IMR-90 (cell line): Measurements from ENCODE around the gene ZNF766. TPM values are rescaled to one million over a fixed set of nuclear protein-coding genes. Genes with fewer than 3 reads are reported as not detected.

Experiments used
- ATAC-seq: fragments of 200-7000 bp; cut with Tn5 transposase; 2 replicates; pipeline ENCODE4 v1.9.1; 2020; ENCODE audit warnings: low read depth, mild to moderate bottlenecking, moderate library complexity
- BruUV-seq: library from RNA; stranded (reverse); fragments of 400-500 nt; replicated peaks from 2 replicates; lab custom pipeline; 2021; lab: Mats Ljungman, UMichigan
- CTCF ChIA-PET: fragments of 300-600 bp; formaldehyde crosslinking; extraction: SDS; loops from one replicate; lab custom pipeline; 2021; ENCODE audit warnings: antibody characterized with exemption; lab: Yijun Ruan, JAX
- POLR2A ChIA-PET: fragments of 300-600 bp; sonication (Branson Sonifier 250); formaldehyde crosslinking; loops from one replicate; lab custom pipeline; 2022; ENCODE audit warnings: antibody characterized with exemption; ENCODE audit not compliant: unreplicated experiment; lab: Charles Lee
- DNase-seq: peaks from one replicate; pipeline ENCODE4 v3.0.0; 2013
- H2AFZ ChIP-seq: replicated peaks from 2 replicates; pipeline ENCODE3; 2013; ENCODE audit warnings: low read length, mild to moderate bottlenecking; ENCODE audit not compliant: poor library complexity
- H2AK5ac ChIP-seq: 2 replicates; pipeline ENCODE4 v1.6.1; 2013; ENCODE audit warnings: low read depth, low read length, inconsistent platforms
- H2AK9ac ChIP-seq: replicated peaks from 2 replicates; pipeline ENCODE3; 2013; ENCODE audit warnings: mild to moderate bottlenecking, low read depth, low read length, moderate library complexity; ENCODE audit not compliant: poor library complexity
- H2BK120ac ChIP-seq: 2 replicates; pipeline ENCODE4 v1.6.1; 2013; ENCODE audit warnings: low read depth, low read length, inconsistent platforms
- H2BK15ac ChIP-seq: 3 replicates; pipeline ENCODE4 v1.6.1; 2013; ENCODE audit warnings: low read depth, low read length, inconsistent platforms
- H2BK20ac ChIP-seq: 2 replicates; pipeline ENCODE4 v1.6.1; 2013; ENCODE audit warnings: low read depth, mild to moderate bottlenecking, inconsistent platforms, low read length, moderate library complexity
- H2BK5ac ChIP-seq: 2 replicates; pipeline ENCODE4 v1.6.1; 2013; ENCODE audit warnings: mild to moderate bottlenecking, low read depth, low read length, inconsistent platforms; ENCODE audit not compliant: poor library complexity, severe bottlenecking
- H3K14ac ChIP-seq: replicated peaks from 2 replicates; pipeline ENCODE4 v1.6.1; 2013; ENCODE audit warnings: low read depth, low read length, inconsistent platforms
- H3K18ac ChIP-seq: 2 replicates; pipeline ENCODE4 v1.6.1; 2013; ENCODE audit warnings: low read depth, low read length, control low read depth
- H3K23ac ChIP-seq: 2 replicates; pipeline ENCODE4 v1.6.1; 2013; ENCODE audit warnings: low read depth, low read length, inconsistent platforms
- H3K27ac ChIP-seq: 2 replicates; pipeline ENCODE4 v1.5.1; 2013; ENCODE audit warnings: mild to moderate bottlenecking, control low read depth, low read length; ENCODE audit not compliant: insufficient read depth
- H3K27me3 ChIP-seq: 2 replicates; pipeline ENCODE4 v1.6.1; 2013; ENCODE audit warnings: low read length; ENCODE audit not compliant: control insufficient read depth, insufficient read depth
- H3K36me3 ChIP-seq: 2 replicates; pipeline ENCODE4 v1.6.1; 2013; ENCODE audit warnings: low read length, mixed read lengths; ENCODE audit not compliant: control insufficient read depth, insufficient read depth
- H3K4ac ChIP-seq: 2 replicates; pipeline ENCODE4 v1.6.1; 2013; ENCODE audit warnings: low read depth, low read length, inconsistent platforms
- H3K4me1 ChIP-seq: 2 replicates; pipeline ENCODE4 v1.6.1; 2013; ENCODE audit warnings: low read length, mixed read lengths; ENCODE audit not compliant: control insufficient read depth, insufficient read depth
- H3K4me2 ChIP-seq: 2 replicates; pipeline ENCODE4 v1.6.1; 2013; ENCODE audit warnings: low read depth, mild to moderate bottlenecking, control low read depth, low read length, moderate library complexity
- H3K4me3 ChIP-seq: 2 replicates; pipeline ENCODE4 v1.5.1; 2013; ENCODE audit warnings: low read depth, mild to moderate bottlenecking, control low read depth, low read length, moderate library complexity; ENCODE audit not compliant: insufficient read depth
- H3K56ac ChIP-seq: 2 replicates; pipeline ENCODE4 v1.6.1; 2013; ENCODE audit warnings: low read length, inconsistent platforms; ENCODE audit not compliant: insufficient read depth; ENCODE audit errors: extremely low read depth
- H3K79me1 ChIP-seq, 2 experiments: 2 replicates each; pipeline ENCODE4 v1.6.1; 2013; ENCODE audit warnings: low read length in 2 of 2, inconsistent platforms in 1 of 2, low read depth in 1 of 2
- H3K9ac ChIP-seq: 2 replicates; pipeline ENCODE4 v1.6.1; 2013; ENCODE audit warnings: low read depth, low read length, control low read depth
- H3K9me1 ChIP-seq: 2 replicates; pipeline ENCODE4 v1.6.1; 2013; ENCODE audit warnings: low read length, inconsistent platforms; ENCODE audit not compliant: insufficient read depth
- H3K9me3 ChIP-seq: 2 replicates; pipeline ENCODE4 v1.6.1; 2013; ENCODE audit warnings: low read length; ENCODE audit not compliant: control insufficient read depth, insufficient read depth
- H4K20me1 ChIP-seq: 2 replicates; pipeline ENCODE4 v1.6.1; 2013; ENCODE audit warnings: low read length, inconsistent platforms; ENCODE audit not compliant: insufficient read depth
- H4K5ac ChIP-seq: 2 replicates; pipeline ENCODE4 v1.6.1; 2013; ENCODE audit warnings: mild to moderate bottlenecking, low read depth, low read length, control low read depth
- H4K8ac ChIP-seq, 2 experiments: 2 replicates each; pipeline ENCODE4 v1.6.1; 2013; ENCODE audit warnings: low read depth in 2 of 2, low read length in 2 of 2, control low read depth in 1 of 2, inconsistent platforms in 1 of 2
- H4K91ac ChIP-seq: 2 replicates; pipeline ENCODE4 v1.6.1; 2013; ENCODE audit warnings: low read depth, low read length, inconsistent platforms; ENCODE audit not compliant: insufficient read depth
- BHLHE40 ChIP-seq: fragments of 150-350 bp; IDR thresholded peaks from 2 replicates; pipeline ENCODE4 v1.6.1; 2016; ENCODE audit warnings: mild to moderate bottlenecking, low read depth, low read length
- CEBPB ChIP-seq: IDR thresholded peaks from 2 replicates; pipeline ENCODE4 v1.6.1; 2012; ENCODE audit warnings: low read depth, low read length, improper control_type of control experiment
- CHD1 ChIP-seq: IDR thresholded peaks from 2 replicates; pipeline ENCODE4 v1.6.1; 2012; ENCODE audit warnings: low read depth, low read length, improper control_type of control experiment
- FOS ChIP-seq: fragments of 150-350 bp; IDR thresholded peaks from 2 replicates; pipeline ENCODE4 v1.6.1; 2016; ENCODE audit warnings: low read depth, low read length
- MAFK ChIP-seq: IDR thresholded peaks from 2 replicates; pipeline ENCODE4 v1.6.1; 2012; ENCODE audit warnings: low read depth, low read length, improper control_type of control experiment
- MAZ ChIP-seq: IDR thresholded peaks from 2 replicates; pipeline ENCODE4 v1.6.1; 2012; ENCODE audit warnings: low read depth, mild to moderate bottlenecking, low read length, improper control_type of control experiment, moderate library complexity, borderline replicate concordance
- MXI1 ChIP-seq: IDR thresholded peaks from 2 replicates; pipeline ENCODE4 v1.6.1; 2012; ENCODE audit warnings: low read depth, mild to moderate bottlenecking, low read length, moderate library complexity, borderline replicate concordance
- NFE2L2 ChIP-seq: fragments of 150-350 bp; IDR thresholded peaks from 2 replicates; pipeline ENCODE4 v1.6.1; 2016; ENCODE audit warnings: low read depth, mild to moderate bottlenecking, low read length
- POLR2A ChIP-seq: IDR thresholded peaks from 2 replicates; pipeline ENCODE4 v1.6.1; 2012; ENCODE audit warnings: mild to moderate bottlenecking, low read depth, low read length
- RAD21 ChIP-seq: IDR thresholded peaks from 2 replicates; pipeline ENCODE4 v1.6.1; 2012; ENCODE audit warnings: low read length, improper control_type of control experiment
- RCOR1 ChIP-seq: IDR thresholded peaks from 2 replicates; pipeline ENCODE4 v1.6.1; 2012; ENCODE audit warnings: mild to moderate bottlenecking, low read length, improper control_type of control experiment; ENCODE audit not compliant: insufficient replicate concordance
- RFX5 ChIP-seq: IDR thresholded peaks from 2 replicates; pipeline ENCODE4 v1.8.0; 2012; ENCODE audit warnings: low read depth, mild to moderate bottlenecking, low read length, moderate library complexity
- SMC3 ChIP-seq: fragments of 150-350 bp; IDR thresholded peaks from 2 replicates; pipeline ENCODE4 v1.6.1; 2016; ENCODE audit warnings: low read depth, mild to moderate bottlenecking, antibody characterized with exemption, low read length, moderate library complexity
- whole genome bisulfite sequencing, 2 experiments: methylation state at CpG; one replicate each; pipeline versions ENCODE4 v1.1.5 to v1.1.7; 2013; ENCODE audit warnings: missing lambda C conversion rate in 2 of 2; ENCODE audit not compliant: insufficient read length in 1 of 2; ENCODE audit errors: extremely low coverage in 2 of 2; 5-methylcytosine and 5-hydroxymethylcytosine counted together
- dilution Hi-C: fragments of 300-500 bp; cut with HindIII; formaldehyde crosslinking; loops from one replicate; pipeline ENCODE4 v1.14.3; 2018; ENCODE audit warnings: low sequenced_read_pairs; ENCODE audit not compliant: unreplicated experiment
- in situ Hi-C: fragments of 300-500 bp; cut with MboI; formaldehyde crosslinking; loops from 3 replicates; pipeline ENCODE4 v1.14.3; 2019; ENCODE audit warnings: low sequenced_read_pairs, inconsistent platforms, mixed read lengths
- intact Hi-C: fragments of 100-400 bp; cut with micrococcal nuclease; formaldehyde crosslinking; loops from 2 replicates; pipeline ENCODE4 v1.10.0; 2022
- polyA plus RNA-seq, 3 experiments: library from polyadenylated mRNA; depleted of rRNA; stranded (reverse); fragments of >200 nt; gene quantifications; 2 replicates each; pipeline ENCODE4 v1.2.3, GENCODE V29; 2012; ENCODE audit warnings: low replicate concordance in 1 of 3
- total RNA-seq: library from RNA; depleted of rRNA; stranded (reverse); fragments of >200 nt; gene quantifications from 2 replicates; pipeline ENCODE4 v1.2.3, GENCODE V29; 2012
- TF ChIP-seq, protein P1 (sequence below): fragments of 150-350 bp; IDR thresholded peaks from 2 replicates; pipeline ENCODE4 v1.6.1; 2016; ENCODE audit warnings: low read depth, mild to moderate bottlenecking, low read length, moderate library complexity, borderline replicate concordance
- TF ChIP-seq, protein P2 (sequence below): fragments of 150-350 bp; IDR thresholded peaks from 2 replicates; pipeline ENCODE4 v1.6.1; 2017; ENCODE audit warnings: mild to moderate bottlenecking, antibody characterized with exemption, low read length, low read depth
- TF ChIP-seq, protein P3 (sequence below): conservative IDR thresholded peaks from 2 replicates; pipeline ENCODE4 v1.5.1; 2012; ENCODE audit warnings: mild to moderate bottlenecking, low read depth, low read length, improper control_type of control experiment

The ZNF766 gene
- total and polyA plus RNA-seq, 2 of the 4 experiments (the other 2 are of a cell fraction) = 4.9 to 20.4 TPM

DNA sequence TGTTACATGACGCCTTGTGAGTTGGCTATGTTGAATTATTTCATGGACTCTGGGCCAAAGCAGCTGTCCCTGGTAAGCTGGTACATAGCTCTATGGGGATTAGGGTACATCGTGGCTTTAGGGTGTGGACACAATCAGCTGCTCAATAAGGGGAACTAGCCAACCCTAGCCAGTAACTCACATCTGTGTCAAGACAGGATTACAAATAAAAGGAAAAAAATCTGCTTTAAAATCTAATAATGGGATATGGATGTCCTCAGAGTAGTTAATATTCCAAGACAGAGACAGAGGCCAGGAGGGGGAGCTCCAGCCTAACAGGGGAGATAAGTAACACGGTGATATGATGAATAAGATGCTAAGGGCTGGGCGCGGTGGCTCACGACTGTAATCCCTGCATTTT lies 21.1 kb upstream of the ZNF766 start:
- H2BK120ac ChIP-seq = no peak overlapping the region
- no peak overlapping the region for H3K23ac ChIP-seq
- no peaks in the 10 kb centered on the region for H3K9me3 ChIP-seq
- no peak overlapping the region for H2BK5ac ChIP-seq
- 0% methylated on average over 2 of the region's 6 CpGs; no CpG with 5 or more reads in 1 of the 2 experiments for WGBS, 2 experiments
- no peak overlapping the region for H3K27ac ChIP-seq
- H4K8ac ChIP-seq = no peak overlapping the region
- POLR2A ChIA-PET = no interaction called here
- no peak overlapping the region for H3K4me3 ChIP-seq
- in situ Hi-C loops = no loop called here
- H2AK5ac ChIP-seq = no peak overlapping the region
- no TSS peak for BruUV-seq
- H3K9me1 ChIP-seq = no peaks in the 10 kb centered on the region
- TF ChIP-seq, protein P1, sequence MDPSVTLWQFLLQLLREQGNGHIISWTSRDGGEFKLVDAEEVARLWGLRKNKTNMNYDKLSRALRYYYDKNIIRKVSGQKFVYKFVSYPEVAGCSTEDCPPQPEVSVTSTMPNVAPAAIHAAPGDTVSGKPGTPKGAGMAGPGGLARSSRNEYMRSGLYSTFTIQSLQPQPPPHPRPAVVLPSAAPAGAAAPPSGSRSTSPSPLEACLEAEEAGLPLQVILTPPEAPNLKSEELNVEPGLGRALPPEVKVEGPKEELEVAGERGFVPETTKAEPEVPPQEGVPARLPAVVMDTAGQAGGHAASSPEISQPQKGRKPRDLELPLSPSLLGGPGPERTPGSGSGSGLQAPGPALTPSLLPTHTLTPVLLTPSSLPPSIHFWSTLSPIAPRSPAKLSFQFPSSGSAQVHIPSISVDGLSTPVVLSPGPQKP = no peak
- TF ChIP-seq, protein P2, sequence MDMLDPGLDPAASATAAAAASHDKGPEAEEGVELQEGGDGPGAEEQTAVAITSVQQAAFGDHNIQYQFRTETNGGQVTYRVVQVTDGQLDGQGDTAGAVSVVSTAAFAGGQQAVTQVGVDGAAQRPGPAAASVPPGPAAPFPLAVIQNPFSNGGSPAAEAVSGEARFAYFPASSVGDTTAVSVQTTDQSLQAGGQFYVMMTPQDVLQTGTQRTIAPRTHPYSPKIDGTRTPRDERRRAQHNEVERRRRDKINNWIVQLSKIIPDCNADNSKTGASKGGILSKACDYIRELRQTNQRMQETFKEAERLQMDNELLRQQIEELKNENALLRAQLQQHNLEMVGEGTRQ = no peak
- no peak for TF ChIP-seq MAFK
- no peak for TF ChIP-seq NFE2L2
- no peak for TF ChIP-seq RFX5
- no peak for TF ChIP-seq MAZ
- TF ChIP-seq POLR2A = no peak
- TF ChIP-seq CHD1 = no peak
- TF ChIP-seq, protein P3, sequence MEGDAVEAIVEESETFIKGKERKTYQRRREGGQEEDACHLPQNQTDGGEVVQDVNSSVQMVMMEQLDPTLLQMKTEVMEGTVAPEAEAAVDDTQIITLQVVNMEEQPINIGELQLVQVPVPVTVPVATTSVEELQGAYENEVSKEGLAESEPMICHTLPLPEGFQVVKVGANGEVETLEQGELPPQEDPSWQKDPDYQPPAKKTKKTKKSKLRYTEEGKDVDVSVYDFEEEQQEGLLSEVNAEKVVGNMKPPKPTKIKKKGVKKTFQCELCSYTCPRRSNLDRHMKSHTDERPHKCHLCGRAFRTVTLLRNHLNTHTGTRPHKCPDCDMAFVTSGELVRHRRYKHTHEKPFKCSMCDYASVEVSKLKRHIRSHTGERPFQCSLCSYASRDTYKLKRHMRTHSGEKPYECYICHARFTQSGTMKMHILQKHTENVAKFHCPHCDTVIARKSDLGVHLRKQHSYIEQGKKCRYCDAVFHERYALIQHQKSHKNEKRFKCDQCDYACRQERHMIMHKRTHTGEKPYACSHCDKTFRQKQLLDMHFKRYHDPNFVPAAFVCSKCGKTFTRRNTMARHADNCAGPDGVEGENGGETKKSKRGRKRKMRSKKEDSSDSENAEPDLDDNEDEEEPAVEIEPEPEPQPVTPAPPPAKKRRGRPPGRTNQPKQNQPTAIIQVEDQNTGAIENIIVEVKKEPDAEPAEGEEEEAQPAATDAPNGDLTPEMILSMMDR = peak; percentile 65
- TF ChIP-seq SMC3 = peak; percentile 54
- TF ChIP-seq RCOR1 = no peak
- TF ChIP-seq MXI1 = no peak
- TF ChIP-seq CEBPB = no peak
- TF ChIP-seq BHLHE40 = no peak
- peak; percentile 65 for TF ChIP-seq RAD21
- no peak for TF ChIP-seq FOS
- H3K36me3 ChIP-seq = no peaks in the 10 kb centered on the region
- no peak overlapping the region for H4K91ac ChIP-seq
- H3K27me3 ChIP-seq = no peaks in the 10 kb centered on the region
- intact Hi-C loops = loop anchor here (1.0 kb wide), 1 partner anchor 500 kb away; no protein-coding TSS in a partner anchor
- no peak overlapping the region for H3K9ac ChIP-seq
- no peak overlapping the region for H2AK9ac ChIP-seq
- ATAC-seq (peak; percentile 91), DNase-seq (peak; percentile 33)
- H4K20me1 ChIP-seq = no peaks in the 10 kb centered on the region
- H2BK15ac ChIP-seq = no peak overlapping the region
- no peak overlapping the region for H3K56ac ChIP-seq
- no peak overlapping the region for H3K4ac ChIP-seq
- H2BK20ac ChIP-seq = no peak overlapping the region
- H3K79me1 ChIP-seq = no peaks in the 10 kb centered on the region
- H3K4me2 ChIP-seq = no peak overlapping the region
- H4K5ac ChIP-seq = no peak overlapping the region
- no peaks in the 10 kb centered on the region for H3K4me1 ChIP-seq
- dilution Hi-C loops = no loop called here
- CTCF ChIA-PET = no interaction called here
- no peak overlapping the region for H3K18ac ChIP-seq
- H2AFZ ChIP-seq = no peak overlapping the region
- H3K14ac ChIP-seq = no peak overlapping the region
